DND-41 (cell line): Measurements from ENCODE around the gene OXTR.

Source experiments
- ATAC-seq: fragments of 200-7000 bp; cut with Tn5 transposase; 3 replicates; pipeline ENCODE4 v1.9.1; 2021; ENCODE audit warnings: low read depth; ENCODE audit not compliant: insufficient read depth
- DNase-seq: peaks from one replicate; pipeline ENCODE4 v3.0.0-alpha.2; 2020
- H2AFZ ChIP-seq: 2 replicates; pipeline ENCODE4 v1.6.0; 2012; ENCODE audit warnings: low read depth, low read length
- H3K27ac ChIP-seq: 2 replicates; pipeline ENCODE4 v1.5.1; 2012; ENCODE audit warnings: low read length, inconsistent platforms
- H3K27me3 ChIP-seq: fragments of 200-600 bp; sonication (generic); 2 replicates; pipeline ENCODE4 v1.6.0; 2012; ENCODE audit warnings: low read length, mild to moderate bottlenecking, inconsistent platforms; ENCODE audit not compliant: insufficient read depth, poor library complexity
- H3K36me3 ChIP-seq: 2 replicates; pipeline ENCODE4 v1.5.1; 2012; ENCODE audit warnings: low read length, inconsistent platforms; ENCODE audit not compliant: insufficient read depth
- H3K4me1 ChIP-seq: 2 replicates; pipeline ENCODE4 v1.5.1; 2012; ENCODE audit warnings: mild to moderate bottlenecking, low read length; ENCODE audit not compliant: insufficient read depth
- H3K4me2 ChIP-seq: 2 replicates; pipeline ENCODE4 v1.6.0; 2012; ENCODE audit warnings: mild to moderate bottlenecking, moderate library complexity, low read length, inconsistent platforms; ENCODE audit not compliant: insufficient read depth
- H3K4me3 ChIP-seq, 2 experiments: fragments of 200-600 bp in 1 of 2; shearing (Covaris generic) in 1 of 2; 2 replicates each; pipeline ENCODE4 v1.5.1; 2012 to 2016; ENCODE audit warnings: inconsistent platforms in 2 of 2, low read length in 2 of 2, mild to moderate bottlenecking in 2 of 2, low read depth in 1 of 2, moderate library complexity in 1 of 2
- H3K79me2 ChIP-seq: 2 replicates; pipeline ENCODE4 v1.6.0; 2012; ENCODE audit warnings: low read length, inconsistent platforms; ENCODE audit not compliant: insufficient read depth
- H3K9ac ChIP-seq: 2 replicates; pipeline ENCODE4 v1.6.0; 2012; ENCODE audit warnings: low read depth, mild to moderate bottlenecking, inconsistent platforms, low read length, moderate library complexity
- H3K9me3 ChIP-seq: 2 replicates; pipeline ENCODE4 v1.5.1; 2012; ENCODE audit warnings: low read length, moderate library complexity, mild to moderate bottlenecking, inconsistent platforms; ENCODE audit not compliant: insufficient read depth, severe bottlenecking
- H4K20me1 ChIP-seq: 2 replicates; pipeline ENCODE4 v1.6.0; 2012; ENCODE audit warnings: low read length; ENCODE audit not compliant: insufficient read depth
- CTCF ChIP-seq: IDR thresholded peaks from 2 replicates; pipeline ENCODE4 v1.5.1; 2012; ENCODE audit warnings: borderline replicate concordance, low read length, moderate library complexity, mild to moderate bottlenecking; ENCODE audit not compliant: poor library complexity, severe bottlenecking; ENCODE audit errors: extremely low read depth
- EZH2 ChIP-seq: IDR thresholded peaks from 3 replicates; pipeline ENCODE4 v1.6.1; 2012; ENCODE audit warnings: borderline replicate concordance, low read depth, mild to moderate bottlenecking, moderate library complexity, low read length, inconsistent platforms; ENCODE audit not compliant: severe bottlenecking

Gene OXTR

GRCh38 chr3:8733332-8734094 lies 35.9 kb downstream of the OXTR start, which contains the start of gene CAV3:
TSS of gene CAV3 (plus strand) at chr3:8733802. CDS start at chr3:8733877, 75 bp downstream.
- Histone ChIP-seq H3K27me3 (peaks cover 3% of the 10 kb centered on the region), H3K36me3 (no peaks in the 10 kb centered on the region), H3K79me2 (no peaks in the 10 kb centered on the region), H3K4me3 (no peak within 1 kb of the TSS), H2AFZ (no peak within 1 kb of the TSS), H3K9ac (no peak within 1 kb of the TSS), H3K4me2 (no peak within 1 kb of the TSS), H4K20me1 (no peaks in the 10 kb centered on the region), H3K27ac (no peak within 1 kb of the TSS), H3K9me3 (no peaks in the 10 kb centered on the region), H3K4me1 (no peaks in the 10 kb centered on the region)
- TF ChIP-seq EZH2 (no peak), CTCF (no peak)
- DNase-seq (no peak), ATAC-seq (no peak)

- H3K4me2 ChIP-seq = no peak overlapping the region
- H4K20me1 ChIP-seq = no peaks in the 10 kb centered on the region
- H3K27me3 ChIP-seq = peaks cover 3% of the 10 kb centered on the region
- ATAC-seq (no peak), DNase-seq (no peak)
- no peaks in the 10 kb centered on the region for H3K79me2 ChIP-seq
- no peak overlapping the region for H2AFZ ChIP-seq
- no peaks in the 10 kb centered on the region for H3K9me3 ChIP-seq
- no peak overlapping the region for H3K27ac ChIP-seq
- no peaks in the 10 kb centered on the region for H3K36me3 ChIP-seq
- H3K4me3 ChIP-seq = no peak overlapping the region
- no peaks in the 10 kb centered on the region for H3K4me1 ChIP-seq
- no peak overlapping the region for H3K9ac ChIP-seq
- TF ChIP-seq CTCF = no peak
- TF ChIP-seq EZH2 = no peak
Observed at GRCh38 chr3:8732413-8732812, 37.0 kb downstream of the OXTR start.

GRCh38 chr3:8730656-8731055 lies 38.8 kb downstream of the OXTR start:
- H3K27me3 ChIP-seq = no peaks in the 10 kb centered on the region
- TF ChIP-seq EZH2 (no peak), CTCF (no peak)
- no peak overlapping the region for H3K9ac ChIP-seq
- H4K20me1 ChIP-seq = no peaks in the 10 kb centered on the region
- DNase-seq (no peak), ATAC-seq (no peak)
- H3K27ac ChIP-seq = no peak overlapping the region
- H3K4me2 ChIP-seq = no peak overlapping the region
- no peaks in the 10 kb centered on the region for H3K36me3 ChIP-seq
- H2AFZ ChIP-seq = no peak overlapping the region
- no peaks in the 10 kb centered on the region for H3K9me3 ChIP-seq
- H3K4me3 ChIP-seq = no peak overlapping the region
- H3K79me2 ChIP-seq = no peaks in the 10 kb centered on the region
- H3K4me1 ChIP-seq = no peaks in the 10 kb centered on the region
